ENCODE measurements around the gene FHIT. TPM values are rescaled to one million over a fixed set of nuclear protein-coding genes. Genes with fewer than 3 reads are reported as not detected.
A peak's percentile ranks its signal among the peaks of the same experiment; 100 is the strongest.

Gene FHIT
- total RNA-seq, 1 donor from 2014 or later, result 16.1 TPM

DNA sequence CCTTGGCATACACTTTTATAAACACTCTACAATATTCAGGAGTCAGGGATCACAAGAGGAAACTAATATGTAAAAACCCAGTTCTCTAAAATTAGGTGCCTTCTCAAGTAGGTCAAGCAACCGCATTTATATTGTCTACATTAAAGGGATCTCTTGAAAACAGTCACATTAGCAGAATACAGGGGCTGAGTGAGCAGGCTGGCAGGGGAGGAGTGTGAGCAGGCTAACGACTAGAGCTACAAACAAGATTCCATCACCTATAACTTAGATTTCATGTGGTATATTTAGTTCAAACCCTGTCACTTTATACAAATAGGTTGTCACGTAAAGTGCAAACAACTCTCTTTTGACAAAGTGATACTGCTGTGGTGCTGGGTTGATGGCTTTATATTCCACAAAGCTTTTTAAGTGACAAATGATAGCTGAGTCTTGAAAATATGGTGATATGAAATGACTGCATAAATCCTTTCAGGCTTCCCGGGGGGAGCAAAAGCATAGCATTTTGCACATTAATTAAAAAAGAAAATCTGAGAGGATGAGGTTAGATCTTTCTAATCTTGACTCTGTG is 937.9 kb downstream of the FHIT start:
- no peaks in the 10 kb centered on the region for H3K36me3 Mint-ChIP-seq (ENCODE audit: insufficient read depth)
- DNase-seq (ENCODE audit: low spot score, unreplicated experiment), result no peak
- H3K4me3 Mint-ChIP-seq (ENCODE audit: low read depth), result no peak overlapping the region
- H3K9me3 Mint-ChIP-seq (ENCODE audit: low read depth), result no peaks in the 10 kb centered on the region
- H3K27me3 Mint-ChIP-seq, result no peaks in the 10 kb centered on the region
- H3K27ac Mint-ChIP-seq, result peak overlapping the region; percentile 36
- TF ChIP-seq, protein P1, sequence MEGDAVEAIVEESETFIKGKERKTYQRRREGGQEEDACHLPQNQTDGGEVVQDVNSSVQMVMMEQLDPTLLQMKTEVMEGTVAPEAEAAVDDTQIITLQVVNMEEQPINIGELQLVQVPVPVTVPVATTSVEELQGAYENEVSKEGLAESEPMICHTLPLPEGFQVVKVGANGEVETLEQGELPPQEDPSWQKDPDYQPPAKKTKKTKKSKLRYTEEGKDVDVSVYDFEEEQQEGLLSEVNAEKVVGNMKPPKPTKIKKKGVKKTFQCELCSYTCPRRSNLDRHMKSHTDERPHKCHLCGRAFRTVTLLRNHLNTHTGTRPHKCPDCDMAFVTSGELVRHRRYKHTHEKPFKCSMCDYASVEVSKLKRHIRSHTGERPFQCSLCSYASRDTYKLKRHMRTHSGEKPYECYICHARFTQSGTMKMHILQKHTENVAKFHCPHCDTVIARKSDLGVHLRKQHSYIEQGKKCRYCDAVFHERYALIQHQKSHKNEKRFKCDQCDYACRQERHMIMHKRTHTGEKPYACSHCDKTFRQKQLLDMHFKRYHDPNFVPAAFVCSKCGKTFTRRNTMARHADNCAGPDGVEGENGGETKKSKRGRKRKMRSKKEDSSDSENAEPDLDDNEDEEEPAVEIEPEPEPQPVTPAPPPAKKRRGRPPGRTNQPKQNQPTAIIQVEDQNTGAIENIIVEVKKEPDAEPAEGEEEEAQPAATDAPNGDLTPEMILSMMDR (IDR thresholded peaks at IDR 0.05; ENCODE audit: unreplicated experiment), result no peak
- peaks cover 56% of the 10 kb centered on the region for H3K4me1 Mint-ChIP-seq (ENCODE audit: low read depth)

DNA sequence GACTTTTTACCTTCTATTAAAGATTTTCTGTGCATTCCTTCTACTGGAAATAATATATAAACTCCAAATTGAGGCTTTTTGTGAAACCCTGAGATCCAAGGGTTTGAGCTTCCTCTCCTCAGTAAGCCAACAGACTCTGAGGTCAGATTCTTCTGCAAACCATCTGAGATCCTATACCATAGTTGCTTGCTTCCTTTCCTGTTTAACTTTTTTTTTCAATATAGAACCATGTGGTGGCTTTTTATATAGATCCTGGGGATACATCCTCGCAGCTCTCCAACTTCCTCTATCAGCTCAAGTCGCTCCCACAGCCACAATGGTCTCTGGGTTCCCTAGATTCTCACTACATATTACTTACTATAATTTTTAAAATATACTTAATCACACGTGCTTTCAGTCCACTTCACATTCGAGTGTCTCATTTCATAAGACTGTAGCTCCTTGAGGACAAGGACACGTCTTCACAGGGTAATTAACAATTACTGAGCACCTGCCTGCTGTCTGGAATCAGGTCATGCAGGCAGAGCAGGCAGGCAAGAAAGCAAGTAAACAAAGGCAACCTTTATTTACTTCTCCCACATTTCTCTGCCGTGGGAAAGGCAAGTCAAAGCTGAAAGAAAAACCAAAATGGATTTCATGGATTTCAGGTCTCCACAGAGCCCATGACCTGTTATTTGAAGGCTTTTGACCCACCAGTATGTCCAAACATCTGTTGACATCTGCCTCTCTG is 941.5 kb downstream of the FHIT start:
- DNase-seq (ENCODE audit: low spot score, unreplicated experiment), result no peak
- Mint-ChIP-seq H3K4me1 (ENCODE audit: low read depth) (peaks cover 62% of the 10 kb centered on the region), H3K27ac (peak overlapping the region; percentile 47), H3K27me3 (no peaks in the 10 kb centered on the region), H3K9me3 (ENCODE audit: low read depth) (no peaks in the 10 kb centered on the region), H3K4me3 (ENCODE audit: low read depth) (no peak overlapping the region), H3K36me3 (ENCODE audit: insufficient read depth) (no peaks in the 10 kb centered on the region)
- TF ChIP-seq, protein P1 (IDR thresholded peaks at IDR 0.05; ENCODE audit: unreplicated experiment), result no peak

DNA sequence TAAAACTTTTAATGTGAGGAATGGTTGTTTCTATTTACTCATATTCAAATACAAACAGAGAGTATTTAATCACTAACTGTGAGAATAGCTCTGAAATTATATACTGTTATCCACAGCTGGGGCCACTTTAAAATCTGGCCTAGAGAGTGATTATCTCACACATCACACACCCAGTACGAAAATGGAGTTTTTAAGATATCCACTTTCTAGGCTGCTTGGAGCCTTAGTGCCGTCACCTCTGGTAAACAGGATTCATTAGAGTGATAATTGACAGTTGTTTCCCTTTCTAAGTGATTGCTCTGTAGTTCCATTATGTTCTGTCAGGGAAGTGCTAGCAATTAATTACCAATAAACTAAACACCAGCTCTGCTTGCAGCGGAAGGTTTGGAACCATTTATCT is 942.4 kb downstream of the FHIT start:
- no peaks in the 10 kb centered on the region for H3K9me3 Mint-ChIP-seq (ENCODE audit: low read depth)
- H3K4me3 Mint-ChIP-seq (ENCODE audit: low read depth), result no peak overlapping the region
- no peaks in the 10 kb centered on the region for H3K27me3 Mint-ChIP-seq
- TF ChIP-seq, protein P1 (IDR thresholded peaks at IDR 0.05; ENCODE audit: unreplicated experiment), result no peak
- DNase-seq (ENCODE audit: low spot score, unreplicated experiment), result no peak
- no peaks in the 10 kb centered on the region for H3K36me3 Mint-ChIP-seq (ENCODE audit: insufficient read depth)
- peaks cover 57% of the 10 kb centered on the region for H3K4me1 Mint-ChIP-seq (ENCODE audit: low read depth)
- H3K27ac Mint-ChIP-seq, result no peak overlapping the region

DNA sequence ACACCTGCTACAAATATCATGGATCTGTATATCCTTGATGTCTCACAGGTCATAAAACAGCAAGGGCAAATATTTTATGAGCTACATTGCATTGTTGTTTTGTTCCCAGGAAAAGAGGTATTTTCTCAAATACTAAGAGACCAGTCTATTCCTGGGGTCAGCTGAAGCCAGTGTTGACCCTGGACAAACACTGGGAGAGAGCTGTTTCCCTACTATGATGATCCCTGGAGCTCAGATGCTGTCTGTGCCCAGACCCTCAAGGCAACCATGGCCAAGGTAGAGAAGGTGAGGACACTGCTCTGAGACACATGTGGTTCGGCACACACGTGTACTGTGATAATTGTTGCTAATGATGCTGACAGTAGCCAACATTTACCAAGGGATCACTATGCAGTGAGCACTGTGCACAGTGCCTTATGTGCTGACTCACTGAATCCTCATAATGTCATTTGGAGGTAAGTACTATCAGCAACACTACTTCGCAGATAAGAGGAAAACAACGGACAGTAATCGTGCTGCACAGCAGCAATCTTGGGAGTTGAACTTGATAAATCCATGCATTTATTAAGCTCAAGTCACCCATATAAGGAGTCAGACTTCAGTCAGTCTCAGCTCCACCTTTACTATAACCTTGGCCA is 943.6 kb downstream of the FHIT start:
- H3K4me1 Mint-ChIP-seq (ENCODE audit: low read depth), result peaks cover 49% of the 10 kb centered on the region
- H3K36me3 Mint-ChIP-seq (ENCODE audit: insufficient read depth), result no peaks in the 10 kb centered on the region
- TF ChIP-seq, protein P1 (IDR thresholded peaks at IDR 0.05; ENCODE audit: unreplicated experiment), result no peak
- no peaks in the 10 kb centered on the region for H3K27me3 Mint-ChIP-seq
- H3K27ac Mint-ChIP-seq, result no peak overlapping the region
- no peak for DNase-seq (ENCODE audit: low spot score, unreplicated experiment)
- no peaks in the 10 kb centered on the region for H3K9me3 Mint-ChIP-seq (ENCODE audit: low read depth)
- H3K4me3 Mint-ChIP-seq (ENCODE audit: low read depth), result no peak overlapping the region

DNA sequence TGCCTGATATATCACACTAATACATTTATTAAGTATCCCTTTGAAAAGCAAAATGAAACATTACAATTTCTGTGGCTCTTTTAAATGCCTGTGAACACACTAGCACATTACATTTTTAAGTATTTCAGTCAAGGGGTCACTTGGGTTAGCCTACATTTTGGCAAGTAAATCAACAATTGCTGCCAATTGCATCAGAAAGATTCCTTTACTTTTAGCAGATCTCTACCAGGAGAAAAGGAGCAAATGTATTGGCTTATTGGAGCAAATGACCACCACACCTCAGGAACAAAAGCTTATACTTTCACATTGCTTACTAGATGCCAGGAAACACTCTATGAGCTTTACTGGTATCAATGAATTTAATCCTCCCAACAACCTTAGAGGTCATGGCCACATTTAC is 947.1 kb downstream of the FHIT start:
- Mint-ChIP-seq H3K4me3 (ENCODE audit: low read depth) (no peak overlapping the region), H3K9me3 (ENCODE audit: low read depth) (no peaks in the 10 kb centered on the region), H3K4me1 (ENCODE audit: low read depth) (peaks cover 35% of the 10 kb centered on the region), H3K27me3 (no peaks in the 10 kb centered on the region), H3K27ac (no peak overlapping the region), H3K36me3 (ENCODE audit: insufficient read depth) (no peaks in the 10 kb centered on the region)
- TF ChIP-seq, protein P1 (IDR thresholded peaks at IDR 0.05; ENCODE audit: unreplicated experiment), result no peak
- no peak for DNase-seq (ENCODE audit: low spot score, unreplicated experiment)
